Activated CD4-positive, alpha-beta T cell treated with anti-CD3 and anti-CD28 coated beads, Interleukin-2, amount 50 U/mL, for 4 hours (primary cell): Measurements from ENCODE around the gene SMARCD1.
A peak's percentile ranks its signal among the peaks of the same experiment; 100 is the strongest.
"Not testable (repeated sequence)": the region's sequence is repeated elsewhere in the genome, so short reads cannot be mapped to it uniquely, and the experiment has no call there.

Experiments used
- DNase-seq, 2 experiments: peaks; one replicate each; pipeline ENCODE4 v3.0.0-alpha.2; 2020

The SMARCD1 gene

DNA sequence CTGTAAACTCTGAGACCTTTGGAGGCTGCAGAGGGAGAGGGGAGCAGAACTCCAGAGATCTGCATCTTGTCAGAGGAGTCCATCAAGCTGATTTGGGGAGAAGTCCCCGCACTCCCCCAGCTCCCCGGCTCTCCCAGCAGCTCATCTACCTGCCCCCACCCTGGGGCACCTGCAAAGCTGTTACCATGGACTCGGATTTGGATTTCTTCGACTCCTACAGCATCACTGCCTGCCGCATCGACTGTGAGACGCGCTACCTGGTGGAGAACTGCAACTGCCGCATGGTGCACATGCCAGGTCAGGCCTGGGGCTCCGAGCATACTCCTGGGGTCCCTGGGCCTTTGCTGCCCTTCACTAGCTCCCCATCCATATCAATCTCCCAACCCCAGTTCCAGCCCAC, 6.9 kb upstream of the SMARCD1 start:
- no peak for DNase-seq

GRCh38 chr12:50079771-50080170, 5.4 kb upstream of the SMARCD1 start:
- no peak for DNase-seq

GRCh38 chr12:50081096-50081808, 3.9 kb upstream of the SMARCD1 start:
- no peak for DNase-seq

- no peak for DNase-seq
Measured at GRCh38 chr12:50082644-50083043, 2.5 kb upstream of the SMARCD1 start.

GRCh38 chr12:50083301-50083700, 1.8 kb upstream of the SMARCD1 start:
- DNase-seq: no peak

DNA sequence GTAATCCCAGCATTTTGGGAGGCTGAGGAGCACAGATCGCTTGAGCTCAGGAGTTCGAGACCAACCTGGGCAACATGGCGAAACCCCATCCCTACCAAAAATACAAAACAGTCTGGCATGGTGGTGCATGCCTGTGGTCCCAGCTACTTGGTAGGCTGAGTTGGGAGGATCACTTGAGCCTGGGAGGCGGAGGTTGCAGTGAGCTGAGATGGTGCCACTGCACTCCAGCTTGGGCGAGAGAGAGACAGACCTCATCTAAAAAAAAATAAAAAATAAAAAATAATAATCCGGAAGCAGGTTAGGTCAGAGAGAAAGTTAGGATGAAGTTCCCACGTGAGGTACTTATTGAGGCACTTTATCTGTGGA, 750 bp upstream of the SMARCD1 start:
- not testable (repeated sequence) for DNase-seq

DNA sequence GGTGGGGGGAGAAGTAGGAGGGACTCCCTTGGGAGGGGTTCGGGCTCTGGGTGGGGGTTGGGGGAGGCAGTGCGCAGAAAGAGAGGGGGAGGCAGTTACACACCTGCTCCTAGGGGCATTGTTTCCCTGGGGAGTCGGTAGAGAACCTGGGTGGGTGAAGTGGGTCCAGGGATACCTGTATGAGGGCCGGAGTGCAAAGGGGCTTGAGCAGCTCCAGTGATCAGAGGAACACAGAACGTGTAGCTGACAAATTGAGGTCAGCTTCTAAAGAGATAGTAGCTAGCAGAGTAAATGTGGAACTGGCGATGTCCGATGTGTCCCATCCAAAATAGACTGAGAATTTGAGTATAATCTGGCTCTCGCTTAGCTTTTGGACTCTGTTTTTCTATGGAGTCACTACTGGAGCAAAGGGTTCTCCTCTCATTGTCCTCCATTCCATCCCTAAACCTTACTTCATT, 502 bp downstream of the SMARCD1 start:
- DNase-seq: no peak

- no peak for DNase-seq
Measured at GRCh38 chr12:50086148-50086547, 1.0 kb downstream of the SMARCD1 start.

DNA sequence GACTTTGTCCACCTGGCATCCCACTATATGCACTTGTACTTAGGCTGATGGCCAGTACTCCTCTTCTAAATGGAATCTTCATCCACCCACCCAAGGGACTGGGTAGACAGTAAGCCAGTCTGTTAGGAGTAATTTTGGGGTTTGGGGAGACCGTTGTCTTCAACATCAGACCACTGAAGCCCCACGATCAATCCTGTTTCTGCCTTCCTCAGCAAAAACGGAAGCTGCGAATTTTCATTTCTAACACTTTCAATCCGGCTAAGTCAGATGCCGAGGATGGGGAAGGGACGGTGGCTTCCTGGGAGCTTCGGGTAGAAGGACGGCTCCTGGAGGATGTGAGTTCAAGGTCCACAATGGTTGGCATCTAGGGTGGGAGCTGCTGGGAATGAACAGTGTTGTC, 2.0 kb downstream of the SMARCD1 start:
- no peak for DNase-seq

GRCh38 chr12:50087995-50088394, 2.9 kb downstream of the SMARCD1 start:
- DNase-seq: no peak

DNA sequence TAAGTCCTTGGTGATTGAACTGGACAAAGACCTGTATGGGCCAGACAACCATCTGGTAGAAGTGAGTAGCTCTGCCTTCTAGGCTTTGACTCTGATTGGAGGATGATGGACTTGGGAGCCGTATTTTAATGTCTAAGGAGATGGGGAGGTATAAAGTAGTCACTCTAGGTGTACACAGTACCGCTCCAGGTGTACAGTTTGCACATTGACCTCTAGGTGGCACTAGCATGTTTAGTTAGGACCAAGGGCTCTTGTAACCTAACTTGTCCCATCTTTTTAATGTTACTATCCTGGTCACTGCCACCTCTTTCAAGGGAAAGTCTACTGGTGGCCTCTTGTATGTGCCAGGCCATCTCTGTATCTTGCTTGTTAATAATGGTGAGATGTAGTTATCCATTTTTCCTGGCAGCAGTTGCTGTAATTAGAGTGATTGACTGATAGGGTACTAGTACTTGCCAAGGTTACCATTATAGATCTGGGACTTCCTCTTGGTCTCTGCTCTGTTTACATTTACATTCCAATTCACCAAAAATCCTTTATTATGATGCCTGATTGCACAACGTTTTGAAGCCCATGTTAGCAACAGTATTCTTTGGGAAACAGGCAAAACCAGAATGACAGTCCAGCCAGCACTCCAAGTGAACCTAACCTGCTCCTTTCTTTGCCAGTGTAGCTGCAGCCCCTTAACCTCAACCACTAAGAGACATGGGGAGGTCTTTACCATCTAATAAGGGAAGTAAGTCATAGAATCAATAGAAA, 3.6 kb downstream of the SMARCD1 start:
- peak; percentile 52 to 57 for DNase-seq

DNA sequence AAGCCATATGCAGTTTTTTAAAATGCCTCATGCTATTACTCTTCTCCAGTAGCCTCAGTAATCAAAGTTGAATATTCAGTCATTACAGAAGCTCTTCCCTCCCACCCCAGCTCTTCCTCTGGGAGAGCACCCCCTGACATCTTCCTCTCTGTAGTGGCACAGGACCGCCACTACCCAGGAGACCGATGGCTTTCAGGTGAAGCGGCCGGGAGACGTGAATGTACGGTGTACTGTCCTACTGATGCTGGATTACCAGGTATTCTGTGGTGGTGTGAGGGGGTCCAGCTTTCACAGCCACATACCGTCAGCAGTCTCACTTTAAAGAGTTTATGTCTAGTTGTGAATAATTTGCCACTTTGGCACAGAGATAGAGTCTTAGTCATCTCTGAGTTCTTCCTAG, 4.6 kb downstream of the SMARCD1 start:
- no peak for DNase-seq

GRCh38 chr12:50090391-50090790, 5.2 kb downstream of the SMARCD1 start:
- no peak for DNase-seq

- DNase-seq: no peak
Measured at GRCh38 chr12:50097952-50098351, 12.8 kb downstream of the SMARCD1 start.

GRCh38 chr12:50099302-50100008, 14.3 kb downstream of the SMARCD1 start:
- DNase-seq: no peak

DNA sequence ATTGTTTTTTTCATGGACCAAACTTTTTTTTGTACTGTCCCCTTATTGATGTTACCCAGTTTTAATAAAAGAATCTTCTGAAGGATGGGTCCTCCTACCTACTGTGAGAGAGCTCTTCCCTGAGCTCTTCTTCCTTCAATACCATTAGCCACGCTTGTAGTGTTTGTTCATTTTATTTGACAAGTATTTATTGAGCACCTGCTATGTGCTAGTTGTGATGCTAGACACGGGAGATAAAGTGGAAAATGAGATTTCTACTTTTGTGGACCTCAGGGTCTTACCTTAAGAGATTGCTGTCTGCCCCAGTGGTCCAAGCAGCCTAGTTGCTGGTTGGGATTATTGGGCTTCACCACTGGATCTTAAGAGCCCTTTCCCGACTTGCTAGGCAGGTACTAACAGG, 15.4 kb downstream of the SMARCD1 start:
- DNase-seq: no peak

DNA sequence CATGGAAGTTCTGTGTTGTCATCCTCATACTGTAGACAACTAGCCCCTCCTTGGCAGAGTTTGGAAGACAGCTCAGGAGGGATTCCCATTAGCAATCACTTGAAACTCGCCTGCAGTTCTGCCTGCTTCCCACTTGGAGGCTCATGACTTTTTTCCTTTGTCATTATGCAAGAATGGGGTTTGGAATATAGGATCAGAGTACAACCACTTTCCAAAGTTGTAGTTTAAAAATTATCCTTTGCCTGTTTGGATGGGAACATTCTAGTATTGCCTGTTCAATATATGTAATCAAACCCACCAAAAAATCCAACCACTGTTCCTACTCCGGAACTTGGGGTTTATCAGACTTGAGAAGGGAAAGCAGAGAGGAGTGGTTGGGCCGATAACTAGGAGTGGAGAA, 16.5 kb downstream of the SMARCD1 start:
- DNase-seq: no peak

DNA sequence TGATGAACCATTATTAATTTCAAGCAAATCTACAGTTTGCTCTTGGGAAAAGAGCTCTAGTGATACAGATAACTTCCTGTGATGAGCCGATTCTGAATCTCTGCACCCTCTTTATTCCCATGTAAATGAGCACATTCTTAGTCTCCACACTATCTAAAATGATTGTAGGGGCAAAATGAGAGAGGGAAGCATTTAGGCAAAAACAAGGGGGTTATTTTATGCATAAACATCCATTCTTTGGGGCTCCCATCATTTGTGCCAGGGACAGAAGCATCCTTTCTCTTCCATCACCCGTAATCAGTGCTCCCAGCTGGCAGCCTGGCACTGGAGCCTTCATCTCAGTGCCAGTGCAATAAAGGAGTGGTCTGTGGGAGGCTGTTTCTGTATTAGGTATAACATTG, 17.0 kb downstream of the SMARCD1 start:
- no peak for DNase-seq

DNA sequence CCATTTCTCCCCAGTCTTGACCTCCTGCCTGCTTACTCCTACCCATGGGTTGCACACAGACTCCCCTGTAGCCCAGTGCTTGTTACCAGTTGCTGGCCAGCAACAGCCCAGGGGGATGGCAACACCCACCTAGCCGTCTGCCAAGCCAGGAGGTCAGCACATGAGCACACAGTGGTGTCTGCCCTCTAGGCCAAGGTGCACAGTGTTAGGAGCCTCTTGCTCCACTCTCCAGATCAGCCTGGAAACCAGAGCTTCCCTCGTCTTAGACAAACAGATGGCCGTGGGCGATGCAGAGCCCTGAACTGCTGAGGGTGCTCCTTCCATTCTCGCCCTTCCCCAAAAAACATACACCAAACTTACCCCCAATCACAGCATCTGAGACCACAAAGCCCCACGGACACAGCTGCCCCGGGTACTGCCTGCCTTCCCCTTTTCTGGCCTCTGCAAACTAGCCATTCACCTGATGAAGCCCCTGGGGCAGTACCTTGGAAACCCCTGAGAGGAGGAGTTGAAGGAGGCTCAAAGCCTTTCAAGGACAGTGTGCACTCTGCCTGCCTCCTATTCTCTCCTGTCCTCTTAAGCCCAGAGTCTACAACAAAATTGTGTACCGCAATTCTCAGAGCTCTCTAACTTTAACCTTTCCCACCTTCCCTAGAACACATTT, 17.6 kb downstream of the SMARCD1 start:
- no peak for DNase-seq

DNA sequence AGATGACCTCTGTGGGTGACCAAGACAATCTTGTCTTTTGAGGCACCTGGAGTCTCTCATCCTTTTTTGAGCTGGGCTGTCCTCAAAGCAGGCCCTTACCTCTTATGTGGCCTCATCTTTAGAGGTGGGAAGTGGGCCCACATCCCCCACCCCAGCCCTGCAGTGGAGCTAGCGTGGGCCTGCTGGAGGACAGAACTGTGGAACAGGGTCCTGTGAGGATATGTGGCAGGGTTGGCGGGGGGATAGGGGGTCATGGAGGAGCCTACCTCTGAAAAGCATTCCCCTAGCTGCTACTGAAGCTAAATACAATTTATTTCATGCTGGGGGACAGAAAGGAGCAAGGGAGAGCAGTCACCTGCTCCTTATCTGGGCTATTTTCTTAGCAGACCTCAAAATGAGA, 18.2 kb downstream of the SMARCD1 start:
- DNase-seq: no peak

DNA sequence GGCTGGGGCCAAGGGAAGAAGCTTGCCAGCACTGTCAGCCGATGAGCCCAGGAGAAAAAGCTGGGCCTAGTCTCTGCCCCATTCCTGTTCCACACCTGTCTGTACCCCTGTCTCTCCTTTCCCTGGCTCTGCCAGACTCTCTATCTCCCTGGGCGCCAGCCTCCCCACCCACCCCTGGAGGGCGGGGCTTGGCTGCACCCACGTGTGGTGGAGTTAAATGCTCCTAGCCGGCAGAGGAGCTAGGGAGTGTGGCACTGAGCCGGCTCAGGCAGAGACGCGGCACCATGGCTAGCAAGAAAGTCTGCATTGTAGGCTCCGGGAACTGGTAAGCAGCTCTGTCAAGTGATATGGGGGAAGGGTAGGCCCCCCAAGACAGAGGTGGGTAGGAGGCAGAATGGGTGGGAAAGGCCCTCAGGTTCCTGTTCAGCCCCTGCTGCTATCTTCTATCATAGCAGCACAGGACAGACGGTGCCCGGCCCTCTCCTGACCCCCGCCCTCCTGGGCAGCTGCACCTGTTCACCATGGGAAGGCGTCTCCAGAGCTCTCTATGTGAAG, 18.7 kb downstream of the SMARCD1 start, which contains the start of gene GPD1:
TSS of gene GPD1 (plus strand) at position 242 of the 555 bp plus-strand sequence. CDS start at position 285, 43 bp downstream.
- DNase-seq: no peak

DNA sequence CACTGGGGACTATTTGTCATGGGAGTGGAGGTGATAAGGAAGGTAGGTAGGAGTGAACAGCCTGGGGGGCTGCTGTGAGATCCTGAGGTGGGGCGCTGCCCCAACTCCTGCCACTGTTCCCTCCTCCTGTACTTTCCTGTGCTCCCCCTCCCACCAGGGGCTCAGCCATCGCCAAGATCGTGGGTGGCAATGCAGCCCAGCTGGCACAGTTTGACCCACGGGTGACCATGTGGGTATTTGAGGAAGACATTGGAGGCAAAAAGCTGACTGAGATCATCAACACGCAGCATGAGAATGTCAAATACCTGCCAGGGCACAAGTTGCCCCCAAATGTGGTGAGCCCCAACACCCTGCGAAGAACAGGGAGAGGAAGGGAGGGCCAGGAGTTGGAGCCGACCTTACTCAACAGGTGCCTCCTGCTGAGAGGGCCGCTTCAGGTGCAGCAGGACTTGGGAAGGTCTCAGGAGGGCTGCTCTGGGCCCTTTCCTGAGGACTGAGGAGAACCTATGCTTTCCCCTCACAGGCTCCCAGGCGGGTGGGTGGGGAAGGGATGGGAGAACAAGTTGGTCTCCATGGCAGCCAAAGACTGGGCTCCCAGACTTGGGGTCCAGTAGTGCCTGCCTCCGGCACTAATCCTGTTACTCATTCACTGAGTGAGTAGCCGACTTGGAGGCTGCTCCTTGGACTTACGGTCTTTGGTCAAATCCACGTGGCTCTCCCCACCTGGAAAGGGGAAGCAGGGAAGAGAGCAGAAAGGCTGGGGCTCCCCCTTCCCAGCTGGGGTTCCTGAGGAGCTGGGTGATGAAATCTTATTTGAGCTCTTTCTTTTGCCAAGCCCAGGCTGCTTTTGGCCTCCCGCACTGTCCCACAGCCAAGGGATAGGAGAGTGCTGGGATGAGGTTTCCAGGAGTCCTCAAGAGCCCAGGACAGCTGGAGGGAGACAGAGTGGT, 19.6 kb downstream of the SMARCD1 start:
- DNase-seq: no peak
